Breast epithelium (tissue), 4 donors: Measurements from ENCODE around the gene ECD. TPM values are rescaled to one million over a fixed set of nuclear protein-coding genes. Genes with fewer than 3 reads are reported as not detected.
"Not testable (repeated sequence)": the region's sequence is repeated elsewhere in the genome, so short reads cannot be mapped to it uniquely, and the experiment has no call there.

Source experiments
- DNase-seq, 2 donors: peaks; one replicate each; pipeline ENCODE4 v3.0.0-alpha.2; 2019; ENCODE audit warnings: low spot score in 2 of 2
- H3K27ac ChIP-seq, 2 donors: fragments of 200-600 bp; sonication (generic) in 1 of 2; one replicate each; pipeline ENCODE4 v1.5.1; 2016 to 2019; ENCODE audit warnings: mild to moderate bottlenecking in 1 of 2
- H3K27me3 ChIP-seq, 2 donors: fragments of 200-600 bp; sonication (generic) in 1 of 2; one replicate each; pipeline versions ENCODE4 v1.5.1 to v1.6.0; 2017 to 2019; ENCODE audit warnings: control low read depth in 1 of 2, mild to moderate bottlenecking in 1 of 2
- H3K36me3 ChIP-seq: fragments of 200-600 bp; one replicate; pipeline ENCODE4 v1.5.1; 2019
- H3K4me1 ChIP-seq, 2 donors: fragments of 200-600 bp; sonication (generic); one replicate each; pipeline ENCODE4 v1.5.1; 2016 to 2019; ENCODE audit warnings: control low read depth in 1 of 2
- H3K4me3 ChIP-seq, 3 donors: fragments of 200-600 bp; sonication (generic); 1 replicate in 2 of 3; 2 replicates in 1 of 3; pipeline ENCODE4 v1.5.1; 2016 to 2019; ENCODE audit warnings: mild to moderate bottlenecking in 3 of 3, moderate library complexity in 2 of 3
- H3K9me3 ChIP-seq, 2 donors: fragments of 200-600 bp; sonication (generic) in 1 of 2; one replicate each; pipeline ENCODE4 v1.5.1; 2016 to 2019; ENCODE audit warnings: control low read depth in 1 of 2
- POLR2A ChIP-seq: fragments of 450-650 bp; IDR thresholded peaks from one replicate; pipeline ENCODE4 v1.6.1; 2016; ENCODE audit warnings: antibody characterized with exemption, mild to moderate bottlenecking, moderate library complexity
- POLR2AphosphoS5 ChIP-seq, 3 donors: sonication (generic); formaldehyde crosslinking; IDR thresholded peaks; one replicate each; pipeline ENCODE4 v1.6.1; 2017; ENCODE audit warnings: antibody characterized with exemption in 3 of 3
- intact Hi-C: fragments of 100-400 bp; cut with DNase I; formaldehyde crosslinking; loops from one replicate; pipeline ENCODE4 v1.15.1; 2023; ENCODE audit warnings: low total_unique reads
- total RNA-seq, 3 donors: library from RNA; depleted of rRNA; stranded (reverse); fragments of >200 nt; gene quantifications; one replicate each; pipeline ENCODE4 v1.1.0, GENCODE V29; 2016
- TF ChIP-seq, protein P1 (sequence below), 3 donors: fragments of 450-650 bp; IDR thresholded peaks; one replicate each; pipeline ENCODE4 v1.5.1; 2016 to 2017; ENCODE audit warnings: antibody characterized with exemption in 3 of 3, mild to moderate bottlenecking in 3 of 3, moderate library complexity in 3 of 3

ECD gene
- total RNA-seq, 3 donors from 2014 or later: 34.9 to 49.2 (median 39.3) TPM

DNA sequence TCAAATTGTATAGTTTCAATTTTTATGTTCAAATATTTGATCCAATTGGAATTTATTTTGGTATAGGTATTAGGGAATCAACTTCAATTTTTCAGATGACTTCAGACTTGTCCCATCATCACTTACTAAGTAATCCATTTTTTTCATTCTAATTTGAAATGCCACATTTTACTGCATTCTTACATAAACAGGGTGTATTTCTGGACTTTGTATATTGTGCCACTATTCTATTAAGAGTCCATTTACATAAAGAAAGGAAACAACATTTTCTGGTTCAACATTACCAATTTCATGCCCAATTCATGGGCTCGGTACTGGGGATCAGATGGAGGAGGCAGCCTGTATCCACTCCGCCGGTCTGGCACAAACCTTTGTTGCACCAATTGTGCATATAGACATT lies 15.8 kb downstream of the ECD start:
- TF ChIP-seq POLR2A (no peak), POLR2AphosphoS5 (IDR thresholded peaks at IDR 0.05) (no peak)
- TF ChIP-seq, protein P1, sequence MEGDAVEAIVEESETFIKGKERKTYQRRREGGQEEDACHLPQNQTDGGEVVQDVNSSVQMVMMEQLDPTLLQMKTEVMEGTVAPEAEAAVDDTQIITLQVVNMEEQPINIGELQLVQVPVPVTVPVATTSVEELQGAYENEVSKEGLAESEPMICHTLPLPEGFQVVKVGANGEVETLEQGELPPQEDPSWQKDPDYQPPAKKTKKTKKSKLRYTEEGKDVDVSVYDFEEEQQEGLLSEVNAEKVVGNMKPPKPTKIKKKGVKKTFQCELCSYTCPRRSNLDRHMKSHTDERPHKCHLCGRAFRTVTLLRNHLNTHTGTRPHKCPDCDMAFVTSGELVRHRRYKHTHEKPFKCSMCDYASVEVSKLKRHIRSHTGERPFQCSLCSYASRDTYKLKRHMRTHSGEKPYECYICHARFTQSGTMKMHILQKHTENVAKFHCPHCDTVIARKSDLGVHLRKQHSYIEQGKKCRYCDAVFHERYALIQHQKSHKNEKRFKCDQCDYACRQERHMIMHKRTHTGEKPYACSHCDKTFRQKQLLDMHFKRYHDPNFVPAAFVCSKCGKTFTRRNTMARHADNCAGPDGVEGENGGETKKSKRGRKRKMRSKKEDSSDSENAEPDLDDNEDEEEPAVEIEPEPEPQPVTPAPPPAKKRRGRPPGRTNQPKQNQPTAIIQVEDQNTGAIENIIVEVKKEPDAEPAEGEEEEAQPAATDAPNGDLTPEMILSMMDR (IDR thresholded peaks at IDR 0.05): no peak
- no peak for DNase-seq
- Histone ChIP-seq H3K4me1 (no peaks in the 10 kb centered on the region), H3K9me3 (no peaks in the 10 kb centered on the region), H3K27ac (no peak overlapping the region), H3K4me3 (no peak overlapping the region), H3K27me3 (no peaks in the 10 kb centered on the region), H3K36me3 (peaks cover 7% of the 10 kb centered on the region)
- intact Hi-C loops: no loop called here

DNA sequence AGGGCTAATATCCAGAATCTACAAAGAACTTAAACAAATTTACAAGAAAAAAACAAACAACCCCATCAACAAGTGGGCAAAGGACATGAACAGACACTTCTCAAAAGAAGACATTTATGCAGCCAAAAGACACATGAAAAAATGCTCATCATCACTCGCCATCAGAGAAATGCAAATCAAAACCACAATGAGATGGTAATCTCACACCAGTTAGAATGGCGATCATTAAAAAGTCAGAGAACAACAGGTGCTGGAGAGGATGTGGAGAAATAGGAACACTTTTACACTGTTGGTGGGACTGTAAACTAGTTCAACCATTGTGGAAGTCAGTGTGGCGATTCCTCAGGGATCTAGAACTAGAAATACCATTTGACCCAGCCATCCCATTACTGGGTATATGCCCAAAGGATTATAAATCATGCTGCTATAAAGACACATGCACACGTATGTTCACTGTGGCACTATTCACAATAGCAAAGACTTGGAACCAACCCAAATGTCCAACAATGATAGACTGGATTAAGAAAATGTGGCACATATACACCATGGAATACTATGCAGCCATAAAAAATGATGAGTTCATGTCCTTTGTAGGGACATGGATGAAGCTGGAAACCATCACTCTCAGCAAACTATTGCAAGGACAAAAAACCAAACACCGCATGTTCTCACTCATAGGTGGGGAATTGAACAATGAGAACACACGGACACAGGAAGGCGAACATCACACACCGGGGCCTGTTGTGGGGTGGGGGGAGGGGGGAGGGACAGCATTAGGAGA lies 17.0 kb downstream of the ECD start:
- H3K9me3 ChIP-seq, DNase-seq, H3K4me3 ChIP-seq, intact Hi-C loops, H3K27ac ChIP-seq, H3K36me3 ChIP-seq, H3K27me3 ChIP-seq, H3K4me1 ChIP-seq: not testable (repeated sequence)

DNA sequence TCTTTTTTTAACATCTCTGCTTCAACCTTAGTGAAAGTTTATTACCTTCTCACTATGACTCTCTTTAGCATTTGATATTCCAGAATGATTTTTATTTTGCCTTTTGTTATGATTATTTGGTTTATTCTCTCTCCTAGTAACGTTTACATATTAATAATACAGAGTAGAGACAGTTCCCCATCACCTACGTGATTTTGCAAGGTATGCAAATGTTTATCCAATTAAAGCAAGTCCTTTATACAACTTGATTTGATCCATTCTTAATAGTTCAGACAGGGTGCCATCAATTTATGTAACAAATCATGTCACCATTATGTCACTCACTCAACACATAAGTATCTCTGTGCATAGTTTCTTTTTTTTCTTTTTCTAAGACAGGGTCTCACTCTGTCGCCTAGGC lies 26.2 kb downstream of the ECD start:
- DNase-seq: no peak
- Histone ChIP-seq H3K27ac (no peak overlapping the region), H3K36me3 (no peaks in the 10 kb centered on the region), H3K4me3 (no peak overlapping the region), H3K9me3 (no peaks in the 10 kb centered on the region), H3K27me3 (no peaks in the 10 kb centered on the region), H3K4me1 (no peaks in the 10 kb centered on the region)
- intact Hi-C loops: no loop called here
- no peak for TF ChIP-seq POLR2AphosphoS5 (IDR thresholded peaks at IDR 0.05)

DNA sequence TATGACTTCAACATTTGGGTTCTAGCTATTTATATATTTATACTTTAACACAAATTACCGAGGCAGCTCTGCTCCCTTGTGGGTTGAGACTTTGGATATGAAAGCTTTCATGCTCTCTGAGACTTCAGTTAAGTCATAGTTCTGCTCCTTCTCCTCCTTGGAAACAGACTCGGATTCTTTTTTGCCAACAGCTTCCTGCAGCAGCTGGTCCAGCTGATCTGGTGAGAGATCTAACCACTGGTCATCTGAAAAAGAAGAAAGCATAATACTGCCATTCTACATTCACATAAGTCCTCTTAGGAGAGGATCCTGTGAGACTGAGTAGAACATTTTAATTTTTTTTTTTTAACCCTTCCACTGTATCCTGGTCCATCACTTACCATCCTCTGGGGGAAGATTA lies 28.6 kb downstream of the ECD start:
- no peaks in the 10 kb centered on the region for H3K36me3 ChIP-seq
- H3K27ac ChIP-seq: no peak overlapping the region
- no peaks in the 10 kb centered on the region for H3K9me3 ChIP-seq
- DNase-seq: no peak
- TF ChIP-seq, protein P1 (IDR thresholded peaks at IDR 0.05): no peak
- TF ChIP-seq POLR2A (no peak), POLR2AphosphoS5 (IDR thresholded peaks at IDR 0.05) (no peak)
- no peaks in the 10 kb centered on the region for H3K27me3 ChIP-seq
- H3K4me3 ChIP-seq: no peak overlapping the region
- no peaks in the 10 kb centered on the region for H3K4me1 ChIP-seq
- intact Hi-C loops: no loop called here

DNA sequence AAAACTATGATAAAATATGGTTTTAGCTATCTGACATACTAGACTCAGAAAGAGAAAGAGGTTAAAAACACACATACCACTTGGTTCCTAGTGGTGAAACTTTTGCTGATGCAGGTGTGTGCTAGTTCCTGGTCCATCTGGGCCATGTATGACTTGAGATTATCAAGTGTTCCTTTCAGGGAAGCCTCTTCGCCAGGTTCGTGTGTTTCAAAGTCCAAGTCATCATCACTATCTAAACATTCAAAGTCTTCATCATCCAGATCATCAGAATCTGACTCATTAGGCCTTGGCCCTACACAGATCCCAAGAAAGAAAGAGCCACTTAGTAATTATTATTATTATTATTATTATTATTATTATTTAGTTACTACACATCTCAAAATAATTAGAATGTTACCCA lies 31.2 kb downstream of the ECD start:
- Histone ChIP-seq H3K27me3 (no peaks in the 10 kb centered on the region), H3K27ac (no peak overlapping the region), H3K9me3 (no peaks in the 10 kb centered on the region), H3K36me3 (no peaks in the 10 kb centered on the region), H3K4me1 (no peaks in the 10 kb centered on the region), H3K4me3 (no peak overlapping the region)
- no peak for DNase-seq
- TF ChIP-seq, protein P1 (IDR thresholded peaks at IDR 0.05): no peak
- no peak for TF ChIP-seq POLR2AphosphoS5 (IDR thresholded peaks at IDR 0.05)
- no peak for TF ChIP-seq POLR2A
- intact Hi-C loops: no loop called here

DNA sequence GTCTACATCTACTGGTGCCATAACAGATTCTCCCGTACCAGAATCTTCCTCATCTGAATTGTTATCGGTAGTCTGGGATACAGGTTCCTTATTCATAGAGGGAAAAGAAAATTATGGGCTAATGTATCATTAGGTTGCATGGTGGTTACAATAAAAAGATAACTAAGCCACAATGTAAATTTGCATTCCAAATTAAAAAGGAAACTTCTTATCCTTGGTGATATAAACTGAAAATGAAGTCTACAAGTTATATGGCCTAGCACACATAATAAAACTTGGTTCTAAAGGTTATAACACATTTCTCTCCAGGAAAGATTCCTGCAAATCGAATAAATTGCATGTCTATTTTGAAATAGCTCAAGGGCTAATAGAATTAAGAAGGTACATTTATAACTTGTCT lies 33.1 kb downstream of the ECD start:
- H3K36me3 ChIP-seq: no peaks in the 10 kb centered on the region
- no peaks in the 10 kb centered on the region for H3K9me3 ChIP-seq
- peaks cover 0 to 4% of the 10 kb centered on the region in 2 donors for H3K4me1 ChIP-seq
- H3K27ac ChIP-seq: no peak overlapping the region
- intact Hi-C loops: no loop called here
- H3K27me3 ChIP-seq: no peaks in the 10 kb centered on the region
- H3K4me3 ChIP-seq: no peak overlapping the region
- DNase-seq: no peak
- TF ChIP-seq POLR2A: no peak
